ENCODE results near the gene TMEM255B. TPM values are rescaled to one million over a fixed set of nuclear protein-coding genes. Genes with fewer than 3 reads are reported as not detected.
"Not testable (repeated sequence)": the region's sequence is repeated elsewhere in the genome, so short reads cannot be mapped to it uniquely, and the experiment has no call there.

Gene TMEM255B
- total RNA-seq, 1 donor: 0.43 TPM

- no peak for DNase-seq (ENCODE audit: low read depth)
- TF ChIP-seq, protein P1, sequence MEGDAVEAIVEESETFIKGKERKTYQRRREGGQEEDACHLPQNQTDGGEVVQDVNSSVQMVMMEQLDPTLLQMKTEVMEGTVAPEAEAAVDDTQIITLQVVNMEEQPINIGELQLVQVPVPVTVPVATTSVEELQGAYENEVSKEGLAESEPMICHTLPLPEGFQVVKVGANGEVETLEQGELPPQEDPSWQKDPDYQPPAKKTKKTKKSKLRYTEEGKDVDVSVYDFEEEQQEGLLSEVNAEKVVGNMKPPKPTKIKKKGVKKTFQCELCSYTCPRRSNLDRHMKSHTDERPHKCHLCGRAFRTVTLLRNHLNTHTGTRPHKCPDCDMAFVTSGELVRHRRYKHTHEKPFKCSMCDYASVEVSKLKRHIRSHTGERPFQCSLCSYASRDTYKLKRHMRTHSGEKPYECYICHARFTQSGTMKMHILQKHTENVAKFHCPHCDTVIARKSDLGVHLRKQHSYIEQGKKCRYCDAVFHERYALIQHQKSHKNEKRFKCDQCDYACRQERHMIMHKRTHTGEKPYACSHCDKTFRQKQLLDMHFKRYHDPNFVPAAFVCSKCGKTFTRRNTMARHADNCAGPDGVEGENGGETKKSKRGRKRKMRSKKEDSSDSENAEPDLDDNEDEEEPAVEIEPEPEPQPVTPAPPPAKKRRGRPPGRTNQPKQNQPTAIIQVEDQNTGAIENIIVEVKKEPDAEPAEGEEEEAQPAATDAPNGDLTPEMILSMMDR (IDR thresholded peaks at IDR 0.05; ENCODE audit: insufficient read depth, low read depth, low read length): no peak
- no peak overlapping the region for H3K4me3 ChIP-seq (ENCODE audit: low read depth, low read length)
Measured at GRCh38 chr13:113794086-113794485, 35.1 kb downstream of the TMEM255B start.

- TF ChIP-seq, protein P1 (IDR thresholded peaks at IDR 0.05; ENCODE audit: insufficient read depth, low read depth, low read length): no peak
- no peak for DNase-seq (ENCODE audit: low read depth)
- H3K4me3 ChIP-seq (ENCODE audit: low read depth, low read length): no peak overlapping the region
Measured at GRCh38 chr13:113794764-113795173, 35.7 kb downstream of the TMEM255B start.

DNA sequence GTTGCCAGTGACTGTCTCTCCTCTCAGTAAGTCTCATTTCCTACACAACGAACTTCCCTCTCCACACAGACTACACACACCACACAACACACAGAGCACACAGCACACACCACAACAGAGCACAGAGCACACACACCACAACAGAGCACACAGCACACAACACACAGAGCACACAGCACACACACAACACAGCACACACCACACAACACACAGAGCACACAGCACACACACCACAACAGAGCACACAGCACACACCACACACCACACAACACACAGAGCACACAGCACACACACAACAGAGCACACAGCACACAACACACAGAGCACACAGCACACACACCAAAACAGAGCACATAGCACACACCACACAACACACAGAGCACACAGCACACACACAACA, 36.3 kb downstream of the TMEM255B start:
- DNase-seq (ENCODE audit: low read depth): not testable (repeated sequence)

GRCh38 chr13:113796211-113796963, 37.4 kb downstream of the TMEM255B start:
- no peak for DNase-seq (ENCODE audit: low read depth)
- TF ChIP-seq, protein P1 (IDR thresholded peaks at IDR 0.05; ENCODE audit: insufficient read depth, low read depth, low read length): no peak

More for the DNA sequence above, 36.3 kb downstream of the TMEM255B start:
- not testable (repeated sequence) for H3K4me3 ChIP-seq (ENCODE audit: low read depth, low read length)

DNA sequence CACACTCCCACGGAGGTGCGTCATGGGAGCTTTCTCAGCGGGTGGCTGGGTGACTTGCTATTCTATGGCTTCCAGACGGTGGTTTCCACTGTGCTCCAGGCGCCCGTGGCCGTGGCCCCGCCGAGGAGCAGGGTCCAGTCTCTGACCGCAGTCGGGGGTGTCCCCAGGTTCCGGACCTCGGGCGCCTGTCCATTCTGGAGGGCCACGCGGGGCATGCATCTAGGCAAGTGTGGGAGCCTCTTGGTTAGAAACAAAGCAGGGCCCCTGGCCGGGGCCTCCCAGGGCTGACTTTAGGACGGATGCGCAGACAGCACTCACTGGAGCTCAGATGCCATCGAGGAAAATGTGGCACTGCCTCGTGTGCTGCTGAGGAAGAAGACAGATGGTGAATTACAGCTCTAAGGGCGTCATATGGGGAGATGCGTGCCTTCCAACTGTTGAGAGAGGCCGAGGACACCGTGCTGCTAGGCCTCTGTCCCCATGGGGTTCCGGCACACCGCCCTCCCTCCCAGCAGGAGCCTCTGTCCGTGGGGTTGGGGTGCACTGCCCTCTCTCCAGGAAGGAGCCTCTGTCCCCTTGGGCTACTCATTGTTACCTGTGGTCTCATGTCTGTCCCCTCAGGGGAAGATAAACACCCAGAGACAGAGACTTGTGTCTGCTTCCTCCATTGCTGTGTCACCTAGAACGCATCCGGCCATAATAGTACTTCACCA, 38.1 kb downstream of the TMEM255B start:
- TF ChIP-seq, protein P1 (IDR thresholded peaks at IDR 0.05; ENCODE audit: insufficient read depth, low read depth, low read length): no peak
- H3K4me3 ChIP-seq (ENCODE audit: low read depth, low read length): no peak overlapping the region
- DNase-seq (ENCODE audit: low read depth): no peak

More at GRCh38 chr13:113796211-113796963, 37.4 kb downstream of the TMEM255B start:
- H3K4me3 ChIP-seq (ENCODE audit: low read depth, low read length): no peak overlapping the region

- DNase-seq (ENCODE audit: low read depth): no peak
- TF ChIP-seq, protein P1 (IDR thresholded peaks at IDR 0.05; ENCODE audit: insufficient read depth, low read depth, low read length): no peak
- H3K4me3 ChIP-seq (ENCODE audit: low read depth, low read length): no peak overlapping the region
Measured at GRCh38 chr13:113798200-113798811, 39.3 kb downstream of the TMEM255B start.

DNA sequence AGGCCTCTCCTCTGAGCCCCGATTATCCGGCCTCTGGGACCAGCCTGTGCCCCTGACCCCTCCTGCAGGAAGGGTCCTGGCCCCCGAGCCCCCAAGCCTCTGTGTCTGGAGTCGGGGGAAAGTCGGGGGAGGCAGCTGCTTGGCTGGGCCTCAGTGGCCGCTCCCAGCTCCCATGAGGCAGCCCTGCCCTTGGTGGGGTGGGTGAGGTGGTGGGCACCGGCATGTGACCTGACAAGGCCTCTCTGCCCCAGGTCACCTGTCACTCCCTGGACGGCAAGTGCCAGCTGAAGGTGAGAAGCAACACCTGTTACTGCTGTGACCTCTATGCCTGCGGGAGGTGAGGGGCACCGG, 41.5 kb downstream of the TMEM255B start:
- DNase-seq (ENCODE audit: low read depth): no peak
- no peak overlapping the region for H3K4me3 ChIP-seq (ENCODE audit: low read depth, low read length)
- TF ChIP-seq, protein P1 (IDR thresholded peaks at IDR 0.05; ENCODE audit: insufficient read depth, low read depth, low read length): no peak

All from fibroblast of villous mesenchyme (primary cell).